ENCODE data around the gene RNF144A.

GRCh38 chr2:6945821-6946220 is 28.6 kb downstream of the RNF144A start:
- TF ChIP-seq CTCF (IDR thresholded peaks at IDR 0.05; ENCODE audit: low read length): no peak
- no peak for TF ChIP-seq EZH2phosphoT487 (IDR thresholded peaks at IDR 0.05; ENCODE audit: low read length)
- TF ChIP-seq EZH2 (optimal IDR thresholded peaks at IDR 0.05; ENCODE audit: low read depth, low read length): no peak

All from MM.1S (cell line).